HG03575 (cell line): ENCODE data around the gene SGPP2.
"Not testable (repeated sequence)": the region's sequence is repeated elsewhere in the genome, so short reads cannot be mapped to it uniquely, and the experiment has no call there.

ENCODE experiments used
- ATAC-seq: cut with Tn5 transposase; IDR thresholded peaks from one replicate; pipeline ENCODE4 v1.9.1; 2021; ENCODE audit not compliant: unreplicated experiment, insufficient number of reproducible peaks, low FRiP score; ENCODE audit errors: extremely low read depth

Gene SGPP2

DNA sequence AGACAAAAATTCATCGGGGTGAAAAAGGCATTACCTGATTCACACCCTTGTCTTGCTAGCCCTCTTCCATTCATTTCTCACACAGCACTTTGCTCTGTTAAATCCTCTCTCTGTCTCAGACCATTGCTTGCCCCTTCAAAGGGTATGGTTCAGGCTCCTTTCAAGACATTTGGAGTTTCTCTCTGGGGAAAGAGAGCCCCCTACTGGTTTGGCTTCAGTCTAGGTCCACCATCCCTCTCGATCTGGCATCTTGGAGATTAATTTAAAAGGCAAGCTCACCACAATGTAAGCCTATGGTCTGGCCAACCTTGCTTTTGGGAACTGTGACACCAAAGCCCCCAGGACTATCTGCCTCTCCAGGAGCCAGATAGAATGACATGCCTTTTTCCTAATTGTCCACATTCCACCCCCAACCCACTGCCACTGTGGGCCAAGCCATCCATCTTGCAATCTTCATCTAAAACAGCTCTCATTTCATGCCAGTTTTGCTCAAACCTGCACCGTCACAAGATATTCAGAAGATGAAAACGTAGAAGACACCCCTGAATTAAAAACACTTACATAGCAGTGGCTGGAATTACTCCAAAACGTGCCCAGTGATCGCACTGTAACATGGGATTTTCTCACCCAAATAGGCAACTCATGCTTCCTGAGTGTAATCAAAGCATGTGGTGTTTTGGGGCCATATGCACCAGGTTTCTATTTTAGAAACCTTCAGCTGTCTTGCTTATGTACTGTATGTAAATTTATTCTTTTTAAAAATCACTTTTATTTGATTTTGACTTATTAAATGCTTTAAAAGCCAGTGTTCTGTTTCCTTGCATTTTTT, 137.7 kb downstream of the SGPP2 start:
- peak; percentile 59 for ATAC-seq

DNA sequence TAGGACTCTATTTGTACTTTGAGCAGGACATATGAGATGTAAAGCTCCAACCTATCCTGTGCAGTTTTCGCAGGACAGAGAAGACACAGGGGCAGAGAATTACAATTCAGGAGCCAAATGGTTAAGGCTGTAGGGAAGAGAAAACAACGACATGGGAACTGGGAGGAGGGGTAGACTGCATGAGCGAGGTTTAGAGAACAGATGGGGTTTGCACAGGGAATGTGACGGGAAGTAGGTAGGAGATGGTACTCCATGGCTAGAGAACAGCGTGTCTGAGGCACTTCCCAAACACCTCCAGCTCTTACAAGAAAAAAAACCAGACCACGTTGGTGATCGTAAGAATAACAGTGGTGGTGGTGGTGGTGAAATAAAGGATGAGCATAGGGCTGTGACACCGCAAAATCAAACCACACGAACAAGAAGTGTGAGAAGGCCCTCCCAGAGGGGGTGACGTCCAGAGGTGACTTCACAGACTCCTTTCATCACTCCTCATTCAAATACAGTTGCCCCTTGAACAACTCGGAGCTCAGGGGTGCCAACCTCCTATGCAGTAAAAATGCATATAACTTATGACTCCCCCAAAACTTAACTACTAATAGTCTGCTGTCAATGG, 138.9 kb downstream of the SGPP2 start:
- no peak for ATAC-seq

DNA sequence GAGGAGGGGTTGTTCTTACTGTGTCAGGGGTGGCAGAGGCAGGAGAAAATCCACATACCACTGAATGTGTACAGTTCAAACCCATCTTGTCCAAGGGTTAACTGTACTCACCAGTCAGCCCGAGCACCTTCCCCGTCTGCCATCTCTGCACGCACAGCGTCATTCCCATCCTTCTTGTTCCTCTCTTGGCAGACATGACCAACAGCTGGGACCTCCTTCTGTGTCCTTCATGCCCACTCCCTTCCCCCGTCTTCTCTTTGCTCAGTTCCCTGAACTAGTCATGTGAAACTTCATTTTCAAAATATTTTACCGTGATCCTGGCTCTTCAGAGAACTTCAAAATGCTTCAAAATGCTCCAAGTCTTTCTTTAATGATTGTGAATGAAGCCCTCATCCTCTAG, 139.6 kb downstream of the SGPP2 start:
- no peak for ATAC-seq

DNA sequence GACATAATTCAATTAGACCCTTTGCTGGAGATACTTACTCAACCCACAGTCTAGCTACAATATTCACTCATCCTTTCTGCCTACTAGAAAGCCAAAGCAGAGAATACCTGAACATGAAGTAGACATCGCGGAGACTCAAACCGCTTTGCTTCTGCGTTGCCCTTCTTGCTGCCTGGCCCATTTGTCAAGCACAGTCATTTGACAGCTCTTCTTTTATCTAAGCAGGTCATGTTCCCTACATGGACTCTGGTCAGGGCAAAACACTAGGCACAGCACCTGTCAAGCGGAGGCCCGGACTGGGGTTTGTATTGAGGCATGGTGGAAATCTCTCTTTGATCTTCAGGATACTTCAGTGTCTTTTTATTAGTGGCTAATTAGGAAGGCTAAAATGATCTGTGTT, 141.9 kb downstream of the SGPP2 start:
- no peak for ATAC-seq

DNA sequence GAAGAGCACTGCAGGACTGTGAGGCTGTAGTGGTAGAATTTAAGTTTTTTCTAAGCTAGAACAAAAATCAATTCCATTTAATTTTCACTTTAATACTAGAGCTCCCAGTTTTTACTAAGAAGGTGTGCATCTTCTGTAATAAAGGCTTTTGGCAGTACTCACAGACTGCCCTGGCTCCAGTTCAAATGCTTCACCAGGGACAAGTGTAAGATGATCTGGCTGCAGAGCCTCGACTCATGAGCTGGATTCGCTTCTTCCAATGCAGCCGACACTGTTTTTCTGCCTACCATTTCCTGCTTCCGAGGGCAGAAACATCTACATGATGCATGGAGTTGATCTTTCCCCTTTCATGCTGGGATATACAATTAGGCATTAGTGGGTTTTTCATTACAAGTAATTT, 144.5 kb downstream of the SGPP2 start:
- ATAC-seq, result no peak

DNA sequence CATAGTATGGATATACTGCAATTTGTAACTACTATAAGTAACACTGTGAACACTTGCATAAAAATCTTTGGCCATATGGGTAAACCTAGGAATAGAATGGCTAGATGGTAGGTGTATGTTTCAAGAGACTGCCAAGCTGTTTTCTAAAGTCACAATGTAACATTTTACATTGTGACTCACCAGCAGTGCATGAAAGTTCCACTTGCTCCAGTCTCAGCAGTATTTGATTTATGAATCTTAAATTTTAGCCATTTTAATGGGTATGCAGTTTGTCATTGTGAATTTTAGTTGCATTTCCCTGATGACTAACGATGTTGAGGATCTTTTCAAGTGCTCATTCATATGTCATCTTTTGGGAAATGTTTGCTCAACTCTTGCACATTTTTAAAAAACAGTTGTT, 145.5 kb downstream of the SGPP2 start:
- ATAC-seq, result no peak

DNA sequence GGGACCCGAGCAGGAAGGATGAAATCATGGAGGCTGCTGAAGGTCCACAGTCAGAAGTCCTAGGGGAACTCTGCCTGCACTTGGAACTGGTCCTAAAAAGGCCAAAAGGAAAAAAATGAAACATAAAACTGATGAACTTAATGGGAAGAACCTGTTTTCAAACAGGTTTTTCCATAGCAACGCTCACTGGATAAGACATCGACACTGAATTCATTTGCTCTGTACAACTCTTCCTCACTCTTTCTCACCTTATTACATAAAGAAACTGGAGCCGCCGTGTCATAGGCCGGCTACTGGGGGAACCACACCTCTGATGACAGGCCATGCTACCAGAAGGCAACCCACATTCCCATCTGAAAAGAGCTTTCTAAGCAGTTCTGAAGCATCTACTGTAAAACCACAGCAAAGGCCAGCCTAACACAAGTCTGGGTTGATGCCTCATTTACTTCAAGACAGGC, 147.9 kb downstream of the SGPP2 start:
- ATAC-seq, result no peak

DNA sequence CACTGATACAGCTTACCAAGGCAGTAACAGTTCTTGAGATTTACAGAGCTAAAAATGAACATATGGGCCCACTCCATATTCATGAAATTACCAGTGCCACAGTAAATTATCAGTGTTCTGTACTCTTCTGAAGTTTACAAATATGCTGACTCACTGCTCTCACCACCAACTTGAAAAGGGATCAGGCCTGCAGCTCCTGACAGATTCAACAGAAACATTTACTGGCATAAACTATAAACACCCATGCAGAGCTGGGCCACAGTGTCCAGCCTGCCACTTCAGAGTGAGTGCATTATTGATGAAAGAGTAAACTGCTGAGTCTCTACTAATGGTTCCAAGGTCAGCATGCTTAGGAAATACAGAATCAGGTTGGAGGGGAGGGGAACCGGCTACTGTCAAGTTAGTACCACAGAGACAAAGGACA, 148.4 kb downstream of the SGPP2 start:
- ATAC-seq, result no peak

DNA sequence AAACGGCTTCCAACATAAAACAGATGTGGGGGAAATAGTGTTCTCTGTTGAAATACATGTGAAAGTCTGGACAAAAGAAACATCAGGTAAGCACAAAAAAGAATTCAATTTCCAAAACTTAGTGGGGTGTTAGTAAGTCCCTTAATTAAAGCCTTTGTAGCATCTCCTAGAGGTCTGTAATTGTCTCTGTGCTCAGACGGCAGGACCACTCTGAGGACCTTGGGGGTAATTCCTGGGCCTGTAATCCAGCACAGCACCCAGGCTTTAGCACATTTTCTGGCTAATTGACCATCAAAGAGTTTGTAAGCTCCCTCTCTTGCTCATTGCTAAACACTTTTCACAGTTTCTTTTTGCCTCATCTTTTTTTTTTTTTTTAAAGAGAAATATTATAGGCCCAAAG, 151.3 kb downstream of the SGPP2 start:
- ATAC-seq, result no peak

DNA sequence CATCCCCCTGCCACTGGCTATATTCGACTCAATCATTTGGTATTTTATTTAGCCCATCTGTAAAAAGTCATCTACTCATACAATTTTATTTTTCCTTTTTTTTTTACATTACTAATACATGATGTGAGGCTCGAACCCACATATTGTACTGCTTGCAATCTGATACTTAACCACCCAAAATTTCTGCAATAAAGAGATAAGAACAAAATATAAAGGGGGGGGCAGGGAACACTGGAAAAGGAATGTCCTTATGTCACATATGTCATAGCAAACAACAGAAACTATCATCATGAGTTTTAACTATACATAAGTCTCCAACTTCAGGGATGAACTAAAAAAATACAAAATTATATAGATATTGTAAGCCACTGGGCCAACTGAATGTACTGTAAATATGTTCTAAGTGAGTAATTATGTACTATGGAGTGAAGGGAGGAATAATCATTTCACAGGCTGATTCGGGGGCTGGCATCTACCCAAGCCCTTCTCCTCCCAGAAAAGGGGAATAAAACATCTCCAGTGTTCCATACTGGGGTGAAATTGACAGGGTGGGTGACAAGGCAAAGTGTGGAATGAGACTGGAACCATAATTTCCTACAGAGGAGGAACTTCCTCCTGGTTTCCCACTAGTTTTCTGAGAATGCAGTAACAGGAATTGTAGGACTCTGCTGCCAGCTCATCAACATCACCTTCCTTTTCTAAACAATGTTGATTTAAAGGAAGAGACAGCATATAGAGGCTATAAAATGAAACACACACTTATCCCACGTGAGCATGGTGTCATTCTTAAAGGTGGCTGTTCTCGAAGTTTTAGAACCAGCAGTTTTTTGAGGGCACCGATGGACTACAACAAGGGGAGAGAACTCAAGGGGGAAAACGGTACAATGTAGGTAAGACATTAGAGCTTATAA, 152.1 kb downstream of the SGPP2 start:
- no peak for ATAC-seq

DNA sequence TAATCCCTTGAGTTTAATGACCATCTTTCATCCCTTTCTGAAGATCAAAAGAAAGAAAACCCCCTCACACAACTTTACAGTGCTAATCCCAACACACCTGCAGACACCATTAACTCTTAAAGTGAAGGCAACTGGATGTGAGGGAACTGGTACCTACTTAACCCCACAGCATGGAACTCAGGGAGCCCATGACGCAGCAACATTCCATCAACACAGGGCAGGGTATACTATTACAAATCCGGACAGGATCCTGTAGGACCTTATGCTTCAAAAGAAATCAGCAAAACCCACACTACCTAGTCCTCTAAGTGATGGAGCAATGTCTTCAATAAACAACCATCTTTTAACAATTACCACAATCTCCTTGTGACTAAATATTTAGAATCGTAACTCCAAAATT, 153.0 kb downstream of the SGPP2 start:
- ATAC-seq, result no peak

DNA sequence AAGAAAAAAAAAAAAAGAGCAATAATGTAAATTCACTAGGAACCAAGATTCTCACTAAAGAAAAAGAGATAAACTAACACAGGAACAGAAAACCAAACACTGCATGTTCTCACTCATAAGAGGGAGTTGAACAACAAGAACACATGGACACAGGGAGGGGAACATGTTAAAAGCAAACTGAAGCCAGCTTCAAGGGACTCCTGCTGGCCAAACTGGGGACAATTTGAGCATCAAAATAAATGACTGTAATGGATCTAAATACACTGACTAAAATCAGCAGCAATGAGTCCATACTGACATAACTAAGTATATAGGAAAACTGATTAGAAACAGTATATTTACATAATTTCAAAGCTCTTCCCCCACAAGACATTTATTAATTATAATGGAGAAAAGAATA, 158.6 kb downstream of the SGPP2 start:
- no peak for ATAC-seq

DNA sequence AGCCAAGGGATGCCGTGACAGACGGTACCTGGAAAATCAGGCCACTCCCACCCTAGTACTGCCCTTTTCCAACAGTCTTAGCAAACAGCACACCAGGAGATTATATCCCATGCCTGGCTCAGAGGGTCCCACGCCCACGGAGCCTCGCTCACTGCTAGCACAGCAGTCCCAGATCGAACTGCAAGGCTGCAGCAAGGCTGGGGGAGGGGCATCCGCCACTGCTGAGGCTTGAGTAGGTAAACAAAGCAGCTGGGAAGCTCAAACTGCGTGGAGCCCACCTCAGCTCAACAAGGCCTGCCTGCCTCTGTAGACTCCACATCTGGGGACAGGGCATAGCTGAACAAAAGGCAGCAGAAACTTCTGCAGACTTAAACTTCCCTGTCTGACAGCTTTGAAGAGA, 160.2 kb downstream of the SGPP2 start:
- not testable (repeated sequence) for ATAC-seq

DNA sequence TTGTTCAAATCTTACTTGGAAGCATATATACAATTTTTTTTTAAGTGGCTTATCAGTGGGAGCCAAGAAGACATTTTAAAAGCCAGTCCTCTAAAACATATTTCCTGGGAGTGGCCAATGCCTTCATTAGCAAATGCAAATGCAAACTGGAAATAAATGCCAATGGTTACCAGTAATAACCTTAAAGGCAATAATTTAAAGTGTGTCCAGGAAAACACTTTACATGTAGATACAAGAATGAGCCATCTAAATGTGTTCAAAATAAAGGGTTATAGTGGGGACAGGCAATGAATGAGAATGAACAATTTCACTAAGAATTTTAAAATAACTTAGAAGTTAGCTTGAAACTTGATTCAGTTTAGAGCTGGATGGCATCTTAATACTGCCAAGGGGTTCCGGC, 167.3 kb downstream of the SGPP2 start:
- ATAC-seq, result no peak

DNA sequence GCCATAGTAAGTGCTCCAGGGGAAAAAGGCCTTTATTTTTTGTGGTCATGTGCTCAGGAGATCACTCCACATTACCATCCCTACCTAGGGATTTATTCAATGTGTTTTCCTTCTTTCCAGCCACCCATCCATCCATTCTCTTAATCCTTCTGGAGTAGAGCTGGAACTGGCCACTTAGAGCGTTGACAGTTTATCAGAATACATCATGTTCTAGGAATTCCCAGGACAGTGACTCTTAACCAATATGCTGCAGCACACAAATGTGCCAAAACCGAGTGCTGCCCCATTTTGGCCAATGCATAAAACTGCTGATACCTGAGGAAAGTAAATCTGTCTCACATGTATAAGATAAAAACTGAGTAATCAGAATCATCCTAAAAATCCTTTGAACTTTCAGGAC, 167.8 kb downstream of the SGPP2 start:
- ATAC-seq, result no peak

DNA sequence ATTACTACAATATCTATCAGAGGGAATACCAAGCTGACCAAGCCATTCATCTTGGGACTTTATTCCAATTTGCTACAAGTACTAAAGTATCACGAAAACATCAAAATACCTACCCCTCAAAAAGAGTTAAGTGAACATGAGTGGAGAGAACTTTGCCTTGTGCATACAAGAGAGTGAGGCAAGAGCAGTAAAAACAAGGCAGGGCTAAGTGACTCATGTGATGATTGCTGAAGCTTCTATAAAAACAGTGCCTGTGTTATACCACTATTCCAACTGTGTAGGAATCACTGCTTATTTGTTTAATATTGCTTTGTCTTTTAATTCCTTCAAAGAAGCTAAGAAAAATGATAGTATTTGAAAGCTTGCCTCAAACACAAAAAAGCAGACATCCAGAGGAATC, 170.3 kb downstream of the SGPP2 start:
- ATAC-seq, result no peak

DNA sequence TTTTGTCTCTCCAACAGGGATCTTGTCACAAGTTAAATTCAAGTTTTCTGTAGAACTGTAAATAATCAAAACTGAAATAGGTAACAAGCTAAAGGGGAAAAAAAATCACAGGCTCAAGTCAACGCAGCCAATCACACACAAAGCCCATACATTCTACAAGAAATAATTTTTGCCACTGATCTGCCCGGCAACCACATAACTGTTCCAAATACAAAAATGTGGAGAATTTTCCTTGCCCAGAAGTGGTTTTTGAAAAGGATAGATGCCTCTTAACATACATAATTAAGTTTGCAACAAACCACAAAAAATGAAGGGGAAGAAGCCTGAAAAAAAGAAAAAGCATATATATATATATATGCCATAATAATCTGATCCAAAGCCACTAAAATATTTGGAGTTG, 171.2 kb downstream of the SGPP2 start:
- ATAC-seq, result no peak

DNA sequence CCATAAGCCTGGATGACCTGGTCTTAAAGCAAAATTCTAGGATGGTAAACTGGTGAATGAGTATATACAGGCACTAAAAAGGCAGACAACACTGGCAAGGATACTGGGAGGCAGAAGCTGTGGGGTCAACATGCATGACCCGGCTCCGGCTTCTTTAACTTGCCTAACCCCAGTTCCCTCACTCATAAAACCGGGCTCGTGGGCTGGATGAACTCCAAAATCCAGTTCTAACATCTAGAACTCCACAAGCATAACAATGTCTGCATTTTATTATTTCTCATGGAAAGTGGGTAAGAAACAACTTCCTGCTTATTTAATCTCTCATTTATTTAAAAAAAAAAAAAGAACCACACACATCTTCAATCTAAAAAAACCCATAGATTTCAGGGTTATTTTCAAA, 174.3 kb downstream of the SGPP2 start:
- ATAC-seq, result no peak

DNA sequence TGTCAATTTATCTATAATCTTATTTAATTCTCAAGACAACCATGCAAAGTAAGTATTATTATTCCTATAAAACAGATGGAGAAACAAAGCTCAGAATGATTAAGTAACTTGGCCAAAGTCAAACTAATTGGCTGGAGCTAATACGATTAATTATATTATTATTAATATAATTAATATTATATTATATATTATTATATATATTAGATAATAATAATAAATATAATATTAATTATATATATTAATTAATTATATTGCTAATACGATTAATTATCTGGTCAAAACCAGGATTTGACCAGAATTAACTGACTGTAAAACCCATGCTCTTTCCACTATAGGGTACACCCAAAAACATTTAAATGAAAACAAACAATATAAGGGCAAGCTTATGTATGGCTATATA, 179.2 kb downstream of the SGPP2 start:
- ATAC-seq, result no peak
